Panc1 (cell line): Measurements from ENCODE around the gene ZNF714. TPM values are rescaled to one million over a fixed set of nuclear protein-coding genes. Genes with fewer than 3 reads are reported as not detected.
"Not testable (repeated sequence)": the region's sequence is repeated elsewhere in the genome, so short reads cannot be mapped to it uniquely, and the experiment has no call there.

Source experiments
- ATAC-seq: fragments of 200-7000 bp; cut with Tn5 transposase; 2 replicates; pipeline ENCODE4 v1.9.1; 2020; ENCODE audit warnings: mild to moderate bottlenecking, moderate library complexity
- BruUV-seq: library from RNA; stranded (reverse); fragments of 400-500 nt; replicated peaks from 2 replicates; lab custom pipeline; 2021; lab: Mats Ljungman, UMichigan
- CTCF ChIA-PET: fragments of 300-600 bp; sonication (Branson Sonifier 250); formaldehyde crosslinking; loops from one replicate; lab custom pipeline; 2022; ENCODE audit warnings: antibody characterized with exemption; lab: Charles Lee
- POLR2A ChIA-PET: fragments of 300-600 bp; sonication (Branson Sonifier 250); formaldehyde crosslinking; loops from one replicate; lab custom pipeline; 2022; ENCODE audit warnings: antibody characterized with exemption; lab: Charles Lee
- DNase-seq: peaks from one replicate; pipeline ENCODE4 v3.0.0-alpha.2; 2010; ENCODE audit warnings: low read depth, low spot score
- H3K27ac ChIP-seq: 2 replicates; pipeline ENCODE4 v1.5.1; 2011; ENCODE audit warnings: mild to moderate bottlenecking, low read length, inconsistent platforms
- H3K27me3 ChIP-seq: fragments of 200-500 bp; sonication (Bioruptor generic); 2 replicates; pipeline ENCODE4 v1.6.0; 2014; ENCODE audit warnings: low read length, inconsistent platforms; ENCODE audit not compliant: control insufficient read depth, insufficient read depth
- H3K36me3 ChIP-seq: fragments of 200-500 bp; sonication (Bioruptor generic); 2 replicates; pipeline ENCODE4 v1.5.1; 2014; ENCODE audit warnings: inconsistent platforms, mild to moderate bottlenecking, low read length, moderate library complexity; ENCODE audit not compliant: control insufficient read depth, insufficient read depth
- H3K4me1 ChIP-seq: 2 replicates; pipeline ENCODE4 v1.5.1; 2011; ENCODE audit warnings: inconsistent platforms, mild to moderate bottlenecking, low read length, moderate library complexity; ENCODE audit not compliant: control insufficient read depth, insufficient read depth
- H3K4me3 ChIP-seq, 2 experiments: 2 replicates each; pipeline ENCODE4 v1.5.1; 2011 to 2012; ENCODE audit warnings: low read depth in 2 of 2, low read length in 2 of 2, mild to moderate bottlenecking in 2 of 2, inconsistent platforms in 1 of 2, moderate library complexity in 1 of 2
- H3K9me3 ChIP-seq: fragments of 200-500 bp; sonication (Bioruptor generic); 2 replicates; pipeline ENCODE4 v1.5.1; 2014; ENCODE audit warnings: low read depth, mild to moderate bottlenecking, inconsistent platforms, low read length, moderate library complexity; ENCODE audit not compliant: control insufficient read depth, insufficient read depth
- POLR2AphosphoS5 ChIP-seq: IDR thresholded peaks from 2 replicates; pipeline ENCODE4 v1.6.1; 2012; ENCODE audit warnings: mild to moderate bottlenecking, low read depth, low read length, moderate library complexity
- SIN3A ChIP-seq: IDR thresholded peaks from 2 replicates; pipeline ENCODE4 v1.6.1; 2012; ENCODE audit warnings: low read depth, mild to moderate bottlenecking, low read length, moderate library complexity, borderline replicate concordance; ENCODE audit not compliant: insufficient read depth
- TCF7L2 ChIP-seq: IDR thresholded peaks from 2 replicates; pipeline ENCODE4 v1.6.1; 2011; ENCODE audit warnings: mild to moderate bottlenecking, low read depth, low read length, inconsistent platforms
- in situ Hi-C: cut with HindIII; loops from 2 replicates; pipeline ENCODE4 v1.10.0; 2016; ENCODE audit warnings: low sequenced_read_pairs, low pct_unique_long_range_greater_than_20kb
- intact Hi-C: fragments of 100-400 bp; cut with micrococcal nuclease; formaldehyde crosslinking; loops from one replicate; pipeline ENCODE4 v1.10.0; 2022; ENCODE audit not compliant: unreplicated experiment
- total RNA-seq: library from RNA; stranded (reverse); gene quantifications from one replicate; pipeline ENCODE4 v1.2.1, GENCODE V29; 2021; ENCODE audit not compliant: unreplicated experiment
- TF ChIP-seq, protein P1 (sequence below), 2 experiments: IDR thresholded peaks; 2 replicates each; pipeline ENCODE4 v1.6.1; 2011 to 2012; ENCODE audit warnings: low read depth in 2 of 2, control low read depth in 1 of 2, low read length in 1 of 2, mild to moderate bottlenecking in 1 of 2, moderate library complexity in 1 of 2; ENCODE audit not compliant: insufficient read depth in 1 of 2
- TF ChIP-seq, protein P2 (sequence below): fragments of 450-650 bp; IDR thresholded peaks from 2 replicates; pipeline ENCODE4 v1.5.1; 2017; ENCODE audit warnings: mild to moderate bottlenecking

The ZNF714 gene
- total RNA-seq, 1 experiment from 2014 or later, result 0.67 TPM

GRCh38 chr19:21138130-21138529 is 56.1 kb downstream of the ZNF714 start:
- H3K9me3 ChIP-seq, result no peaks in the 10 kb centered on the region
- CTCF ChIA-PET, result no interaction called here
- intact Hi-C loops (no loop called here), in situ Hi-C loops (no loop called here)
- no peaks in the 10 kb centered on the region for H3K27me3 ChIP-seq
- ATAC-seq (no peak), DNase-seq (no peak)
- H3K4me3 ChIP-seq, result no peak overlapping the region
- POLR2A ChIA-PET, result no interaction called here
- TF ChIP-seq TCF7L2, result no peak
- TF ChIP-seq SIN3A, result no peak
- TF ChIP-seq, protein P1, sequence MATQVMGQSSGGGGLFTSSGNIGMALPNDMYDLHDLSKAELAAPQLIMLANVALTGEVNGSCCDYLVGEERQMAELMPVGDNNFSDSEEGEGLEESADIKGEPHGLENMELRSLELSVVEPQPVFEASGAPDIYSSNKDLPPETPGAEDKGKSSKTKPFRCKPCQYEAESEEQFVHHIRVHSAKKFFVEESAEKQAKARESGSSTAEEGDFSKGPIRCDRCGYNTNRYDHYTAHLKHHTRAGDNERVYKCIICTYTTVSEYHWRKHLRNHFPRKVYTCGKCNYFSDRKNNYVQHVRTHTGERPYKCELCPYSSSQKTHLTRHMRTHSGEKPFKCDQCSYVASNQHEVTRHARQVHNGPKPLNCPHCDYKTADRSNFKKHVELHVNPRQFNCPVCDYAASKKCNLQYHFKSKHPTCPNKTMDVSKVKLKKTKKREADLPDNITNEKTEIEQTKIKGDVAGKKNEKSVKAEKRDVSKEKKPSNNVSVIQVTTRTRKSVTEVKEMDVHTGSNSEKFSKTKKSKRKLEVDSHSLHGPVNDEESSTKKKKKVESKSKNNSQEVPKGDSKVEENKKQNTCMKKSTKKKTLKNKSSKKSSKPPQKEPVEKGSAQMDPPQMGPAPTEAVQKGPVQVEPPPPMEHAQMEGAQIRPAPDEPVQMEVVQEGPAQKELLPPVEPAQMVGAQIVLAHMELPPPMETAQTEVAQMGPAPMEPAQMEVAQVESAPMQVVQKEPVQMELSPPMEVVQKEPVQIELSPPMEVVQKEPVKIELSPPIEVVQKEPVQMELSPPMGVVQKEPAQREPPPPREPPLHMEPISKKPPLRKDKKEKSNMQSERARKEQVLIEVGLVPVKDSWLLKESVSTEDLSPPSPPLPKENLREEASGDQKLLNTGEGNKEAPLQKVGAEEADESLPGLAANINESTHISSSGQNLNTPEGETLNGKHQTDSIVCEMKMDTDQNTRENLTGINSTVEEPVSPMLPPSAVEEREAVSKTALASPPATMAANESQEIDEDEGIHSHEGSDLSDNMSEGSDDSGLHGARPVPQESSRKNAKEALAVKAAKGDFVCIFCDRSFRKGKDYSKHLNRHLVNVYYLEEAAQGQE (IDR thresholded peaks at IDR 0.05; ENCODE audit: insufficient read depth in 1 of 2, low read depth in 2 of 2, low read length in 1 of 2), result no peak
- no peak for TF ChIP-seq POLR2AphosphoS5
- TF ChIP-seq, protein P2, sequence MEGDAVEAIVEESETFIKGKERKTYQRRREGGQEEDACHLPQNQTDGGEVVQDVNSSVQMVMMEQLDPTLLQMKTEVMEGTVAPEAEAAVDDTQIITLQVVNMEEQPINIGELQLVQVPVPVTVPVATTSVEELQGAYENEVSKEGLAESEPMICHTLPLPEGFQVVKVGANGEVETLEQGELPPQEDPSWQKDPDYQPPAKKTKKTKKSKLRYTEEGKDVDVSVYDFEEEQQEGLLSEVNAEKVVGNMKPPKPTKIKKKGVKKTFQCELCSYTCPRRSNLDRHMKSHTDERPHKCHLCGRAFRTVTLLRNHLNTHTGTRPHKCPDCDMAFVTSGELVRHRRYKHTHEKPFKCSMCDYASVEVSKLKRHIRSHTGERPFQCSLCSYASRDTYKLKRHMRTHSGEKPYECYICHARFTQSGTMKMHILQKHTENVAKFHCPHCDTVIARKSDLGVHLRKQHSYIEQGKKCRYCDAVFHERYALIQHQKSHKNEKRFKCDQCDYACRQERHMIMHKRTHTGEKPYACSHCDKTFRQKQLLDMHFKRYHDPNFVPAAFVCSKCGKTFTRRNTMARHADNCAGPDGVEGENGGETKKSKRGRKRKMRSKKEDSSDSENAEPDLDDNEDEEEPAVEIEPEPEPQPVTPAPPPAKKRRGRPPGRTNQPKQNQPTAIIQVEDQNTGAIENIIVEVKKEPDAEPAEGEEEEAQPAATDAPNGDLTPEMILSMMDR, result no peak
- no peak overlapping the region for H3K27ac ChIP-seq
- H3K36me3 ChIP-seq, result no peaks in the 10 kb centered on the region; the same call in 1 of the 2 replicates
- no TSS peak for BruUV-seq
- peaks cover 2% of the 10 kb centered on the region; the same call in 1 of the 2 replicates for H3K4me1 ChIP-seq

GRCh38 chr19:21141006-21141405 is 59.0 kb downstream of the ZNF714 start:
- H3K4me3 ChIP-seq, BruUV-seq, H3K9me3 ChIP-seq, H3K36me3 ChIP-seq, DNase-seq, POLR2A ChIA-PET, H3K4me1 ChIP-seq, H3K27me3 ChIP-seq, ATAC-seq, in situ Hi-C loops, CTCF ChIA-PET, intact Hi-C loops: not testable (repeated sequence)
- H3K27ac ChIP-seq, result 0 out of 2 replicates have a peak overlapping the region, but pooled peaks have one; percentile 12

- CTCF ChIA-PET, result interaction anchor here (0.7 kb wide), 1 partner anchor 213 kb away, joined by 6 read pairs; no protein-coding TSS in a partner anchor
These were observed 59.9 kb downstream of the ZNF714 start, which contains the start of gene ZNF431 for GRCh38 chr19:21141787-21142464. Gene ZNF431 (plus strand): TSS chr19:21142040. CDS start chr19:21142184, 144 bp downstream.

More at GRCh38 chr19:21141787-21142464, 59.9 kb downstream of the ZNF714 start, which contains the start of gene ZNF431:
- Histone ChIP-seq H3K4me3 (peak within 1 kb of the TSS; percentile 81 to 83), H3K36me3 (no peaks in the 10 kb centered on the region; the same call in none of the 2 replicates), H3K9me3 (no peaks in the 10 kb centered on the region), H3K4me1 (peaks cover 2% of the 10 kb centered on the region; the same call in 1 of the 2 replicates), H3K27ac (peak within 1 kb of the TSS; percentile 84), H3K27me3 (no peaks in the 10 kb centered on the region)
- TF ChIP-seq SIN3A (0 out of 2 replicates have a peak, but pooled peaks have one; percentile 77), TCF7L2 (peak; percentile 55), POLR2AphosphoS5 (peak; percentile 71)
- TF ChIP-seq, protein P2, result no peak
- TF ChIP-seq, protein P1 (IDR thresholded peaks at IDR 0.05; ENCODE audit: insufficient read depth in 1 of 2, low read depth in 2 of 2, low read length in 1 of 2), result no peak
- intact Hi-C loops (no loop called here), in situ Hi-C loops (no loop called here)
- BruUV-seq, result no TSS peak
- DNase-seq (peak; percentile 64), ATAC-seq (peak; percentile 100)
- POLR2A ChIA-PET, result interaction anchor here (1.0 kb wide), 1 partner anchor 717 kb away, joined by 5 read pairs; no protein-coding TSS in a partner anchor
